ENCODE measurements around the gene SHISAL2A.

Gene SHISAL2A

GRCh38 chr1:52623812-52624211, 9.2 kb upstream of the SHISAL2A start:
- DNase-seq = no peak

- no peak for DNase-seq
These were observed 5.9 kb upstream of the SHISAL2A start for GRCh38 chr1:52627028-52627427.

GRCh38 chr1:52628614-52629324, 4.2 kb upstream of the SHISAL2A start:
- no peak for DNase-seq

- no peak for DNase-seq
These were observed 3.7 kb upstream of the SHISAL2A start for GRCh38 chr1:52629325-52629643.

- DNase-seq = no peak
These were observed 3.3 kb upstream of the SHISAL2A start for GRCh38 chr1:52629667-52630066.

- no peak for DNase-seq
These were observed 1.1 kb upstream of the SHISAL2A start for GRCh38 chr1:52631759-52632331.

GRCh38 chr1:52633291-52633754, 355 bp downstream of the SHISAL2A start:
- no peak for DNase-seq

GRCh38 chr1:52634111-52634510, 1.1 kb downstream of the SHISAL2A start:
- no peak for DNase-seq

- no peak for DNase-seq
These were observed 2.5 kb downstream of the SHISAL2A start for GRCh38 chr1:52635321-52636089.

GRCh38 chr1:52636721-52637695, 4.0 kb downstream of the SHISAL2A start:
- no peak for DNase-seq

- DNase-seq = no peak
These were observed 5.0 kb downstream of the SHISAL2A start for GRCh38 chr1:52637946-52638345.

- DNase-seq = no peak
These were observed 7.7 kb downstream of the SHISAL2A start for GRCh38 chr1:52640697-52641096.

- DNase-seq = no peak
These were observed 8.3 kb downstream of the SHISAL2A start for GRCh38 chr1:52641307-52641706.

GRCh38 chr1:52645261-52645660, 12.3 kb downstream of the SHISAL2A start:
- no peak for DNase-seq

GRCh38 chr1:52651904-52652303, 18.9 kb downstream of the SHISAL2A start:
- no peak for DNase-seq

- DNase-seq = no peak
These were observed 20.4 kb downstream of the SHISAL2A start for GRCh38 chr1:52653207-52653849.

- DNase-seq = no peak
These were observed 21.1 kb downstream of the SHISAL2A start for GRCh38 chr1:52654063-52654462.

- no peak for DNase-seq
These were observed 24.7 kb downstream of the SHISAL2A start for GRCh38 chr1:52657702-52658101.

- no peak for DNase-seq
These were observed 25.8 kb downstream of the SHISAL2A start for GRCh38 chr1:52658795-52659194.

GRCh38 chr1:52659356-52659755, 26.4 kb downstream of the SHISAL2A start:
- no peak for DNase-seq

- DNase-seq = no peak
These were observed 27.1 kb downstream of the SHISAL2A start for GRCh38 chr1:52659851-52660596.

- no peak for DNase-seq
These were observed 27.8 kb downstream of the SHISAL2A start for GRCh38 chr1:52660807-52661206.
